Adrenal gland (tissue), 12 donors: ENCODE data around the gene PRKCA. TPM values are rescaled to one million over a fixed set of nuclear protein-coding genes. Genes with fewer than 3 reads are reported as not detected.

Experiments
- DNase-seq, 7 donors: peaks; one replicate each; pipeline ENCODE4 v3.0.0-alpha.2; 2019 to 2020
- H3K27ac ChIP-seq, 5 donors: fragments of 200-600 bp; sonication (generic) in 4 of 5; 1 replicate in 3 of 5; 2 replicates in 2 of 5; pipeline versions ENCODE4 v1.5.1 to v1.8.0; 2016 to 2020; ENCODE audit warnings: mild to moderate bottlenecking in 1 of 5
- H3K27me3 ChIP-seq: fragments of 200-600 bp; 2 replicates; pipeline ENCODE4 v1.8.0; 2021
- H3K36me3 ChIP-seq, 2 donors: fragments of 200-600 bp; replicated peaks in 1 of 2; 1 replicate in 1 of 2; 2 replicates in 1 of 2; pipeline versions ENCODE4 v1.5.1 to v1.8.0; 2018 to 2022
- H3K4me1 ChIP-seq, 2 donors: fragments of 200-600 bp; replicated peaks in 1 of 2; 1 replicate in 1 of 2; 2 replicates in 1 of 2; pipeline versions ENCODE4 v1.5.1 to v1.8.0; 2018 to 2021
- H3K4me3 ChIP-seq, 4 donors: fragments of 200-600 bp; sonication (generic) in 3 of 4; one replicate each; pipeline ENCODE4 v1.5.1; 2016 to 2018
- H3K9me3 ChIP-seq, 3 donors: fragments of 200-600 bp; sonication (generic) in 1 of 3; replicated peaks in 1 of 3; 1 replicate in 2 of 3; 2 replicates in 1 of 3; pipeline versions ENCODE4 v1.5.1 to v1.8.0; 2016 to 2021
- POLR2A ChIP-seq, 2 donors: fragments of 450-650 bp; IDR thresholded peaks; one replicate each; pipeline ENCODE4 v1.6.1; 2017; ENCODE audit warnings: antibody characterized with exemption in 2 of 2, mild to moderate bottlenecking in 2 of 2, moderate library complexity in 1 of 2
- WGBS, 4 donors: extraction: QIAGEN DNeasy Blood & Tissue Kit in 2 of 4; methylation state at CpG; one replicate each; pipeline versions ENCODE4 v1.1.5 to v1.1.7; 2013 to 2017; 5-methylcytosine and 5-hydroxymethylcytosine counted together
- intact Hi-C, 2 donors: fragments of 100-400 bp; cut with DNase I; formaldehyde crosslinking; loops; one replicate each; pipeline versions ENCODE4 v1.14.1 to v1.15.0; 2022 to 2023
- polyA plus RNA-seq, 3 donors: library from polyadenylated mRNA; stranded (reverse); fragments of 200-250 nt in 2 of 3; fragments of 350-450 nt in 1 of 3; fragmentation: Illumina TruSeq in 1 of 3; extraction: RNeasy Lipid Tissue Mini Kit (QIAGEN cat#74804) in 1 of 3; gene quantifications; one replicate each; pipeline ENCODE4 v1.2.3, GENCODE V29; 2013 to 2014
- total RNA-seq, 9 donors: library from RNA; depleted of rRNA in 4 of 9; stranded (reverse); fragments of >200 nt in 4 of 9; fragments of 120-200 nt in 1 of 9; fragmentation: NEBNext Ultra II Directional in 1 of 9; extraction: Animal tissue kit (Norgen Biotek cat#: 25700) in 1 of 9; gene quantifications; one replicate each; pipeline versions ENCODE4 v1.1.0 to v1.2.4, GENCODE V29; 2013 to 2023
- TF ChIP-seq, protein P1 (sequence below), 6 experiments: fragments of 450-650 bp in 4 of 6; fragments of 200-600 bp in 2 of 6; sonication (generic) in 1 of 6; IDR thresholded peaks; 1 replicate in 5 of 6; 2 replicates in 1 of 6; pipeline versions ENCODE4 v1.5.1 to v1.8.0; 2016 to 2021; ENCODE audit warnings: antibody characterized with exemption in 6 of 6, mild to moderate bottlenecking in 2 of 6, moderate library complexity in 1 of 6
- donor health status: healthy with polysubstance abuse.
- donor health status: Bipolar disorder and iron deficiency.
- donor health status: DM: yes; HTN: yes; CAD: no.
- donor health status: DM: no; HTN: no; CAD: no.
- donor health status: DM: no; HTN: no; CAD: no.
- donor health status: DM: yes; HTN: yes; CAD: no.

The PRKCA gene
- total and polyA plus RNA-seq, 12 donors = 15.1 to 202 (median 84.1) TPM

- WGBS, 4 donors = 35 to 48% (median 38%) methylated on average over 5 to 7 of the region's 7 CpGs
- H3K9me3 ChIP-seq = no peaks in the 10 kb centered on the region
- intact Hi-C loops = no loop called here
These were observed 532.1 kb downstream of the PRKCA start for GRCh38 chr17:66834426-66834918.

DNA sequence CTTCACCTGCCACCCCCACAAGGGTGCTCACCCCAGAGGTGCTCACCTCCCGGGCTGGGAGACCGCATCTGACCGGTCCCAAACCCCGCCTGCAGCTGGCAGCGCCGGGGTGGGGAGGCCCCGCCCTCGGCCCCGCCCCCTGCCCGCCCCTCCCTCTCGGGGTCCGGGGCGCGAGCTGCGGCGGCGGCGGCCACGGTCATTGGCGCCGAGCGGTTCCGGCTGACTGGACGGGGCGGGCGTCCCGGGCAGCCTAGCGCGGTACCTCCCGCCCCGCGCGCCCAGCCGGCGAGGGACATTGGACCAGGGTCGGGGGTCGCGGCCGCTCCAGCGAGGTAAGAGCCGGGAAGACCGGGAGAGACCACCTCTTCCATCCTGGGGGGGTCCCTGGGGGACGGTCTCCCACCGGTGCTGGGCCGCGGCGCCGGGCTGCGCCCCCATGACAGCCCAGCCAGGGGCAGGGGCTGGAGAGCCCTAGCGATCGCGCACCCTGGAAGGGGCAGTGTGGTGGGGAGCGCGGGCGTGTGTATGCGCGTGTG lies 532.6 kb downstream of the PRKCA start, which contains the start of gene CACNG5:
Gene CACNG5, plus strand, starts transcription at position 199 of the 536 bp plus-strand sequence. CDS start 42,216 bp downstream, outside the sequence.
- DNase-seq = no peak
- H3K9me3 ChIP-seq = no peaks in the 10 kb centered on the region
- H3K27ac ChIP-seq = no peak within 1 kb of the TSS
- H3K36me3 ChIP-seq = no peaks in the 10 kb centered on the region
- no peaks in the 10 kb centered on the region for H3K4me1 ChIP-seq
- peaks cover 31% of the 10 kb centered on the region for H3K27me3 ChIP-seq
- intact Hi-C loops = no loop called here
- no peak within 1 kb of the TSS for H3K4me3 ChIP-seq
- 0 to 4% (median 3%) methylated on average over 1 to 57 of the region's 57 CpGs for WGBS, 4 donors
- no peak for TF ChIP-seq POLR2A (IDR thresholded peaks at IDR 0.05)
- TF ChIP-seq, protein P1, sequence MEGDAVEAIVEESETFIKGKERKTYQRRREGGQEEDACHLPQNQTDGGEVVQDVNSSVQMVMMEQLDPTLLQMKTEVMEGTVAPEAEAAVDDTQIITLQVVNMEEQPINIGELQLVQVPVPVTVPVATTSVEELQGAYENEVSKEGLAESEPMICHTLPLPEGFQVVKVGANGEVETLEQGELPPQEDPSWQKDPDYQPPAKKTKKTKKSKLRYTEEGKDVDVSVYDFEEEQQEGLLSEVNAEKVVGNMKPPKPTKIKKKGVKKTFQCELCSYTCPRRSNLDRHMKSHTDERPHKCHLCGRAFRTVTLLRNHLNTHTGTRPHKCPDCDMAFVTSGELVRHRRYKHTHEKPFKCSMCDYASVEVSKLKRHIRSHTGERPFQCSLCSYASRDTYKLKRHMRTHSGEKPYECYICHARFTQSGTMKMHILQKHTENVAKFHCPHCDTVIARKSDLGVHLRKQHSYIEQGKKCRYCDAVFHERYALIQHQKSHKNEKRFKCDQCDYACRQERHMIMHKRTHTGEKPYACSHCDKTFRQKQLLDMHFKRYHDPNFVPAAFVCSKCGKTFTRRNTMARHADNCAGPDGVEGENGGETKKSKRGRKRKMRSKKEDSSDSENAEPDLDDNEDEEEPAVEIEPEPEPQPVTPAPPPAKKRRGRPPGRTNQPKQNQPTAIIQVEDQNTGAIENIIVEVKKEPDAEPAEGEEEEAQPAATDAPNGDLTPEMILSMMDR (IDR thresholded peaks at IDR 0.05) = no peak

More at GRCh38 chr17:66834426-66834918, 532.1 kb downstream of the PRKCA start:
- no peak for TF ChIP-seq POLR2A (IDR thresholded peaks at IDR 0.05)
- TF ChIP-seq, protein P1 (IDR thresholded peaks at IDR 0.05) = no peak
- no peaks in the 10 kb centered on the region for H3K4me1 ChIP-seq
- DNase-seq = no peak
- H3K27ac ChIP-seq = no peak overlapping the region
- peaks cover 31% of the 10 kb centered on the region for H3K27me3 ChIP-seq
- H3K36me3 ChIP-seq = no peaks in the 10 kb centered on the region
- H3K4me3 ChIP-seq = no peak overlapping the region

DNA sequence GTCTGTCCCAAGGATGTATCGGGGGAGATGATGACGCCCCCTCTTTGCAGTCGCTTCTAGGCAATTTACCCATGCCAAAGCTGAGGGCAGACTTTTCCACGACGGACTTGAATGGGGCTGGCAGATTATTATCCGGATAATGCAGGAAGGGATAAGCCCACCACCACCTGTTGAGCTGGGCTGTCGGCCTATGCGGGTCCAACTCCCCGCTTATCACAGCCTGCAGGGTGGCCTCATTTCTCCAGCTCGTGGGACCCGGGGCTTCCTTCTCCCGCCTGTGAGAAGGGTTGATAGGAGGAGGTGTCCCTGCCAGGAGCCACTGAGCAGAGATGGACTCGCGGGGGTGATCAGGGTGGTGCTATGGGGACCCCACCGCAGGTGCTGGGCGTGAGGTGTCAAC lies 533.1 kb downstream of the PRKCA start:
- 44 to 77% (median 56%) methylated on average over 4 to 16 of the region's 16 CpGs for WGBS, 4 donors
- TF ChIP-seq POLR2A (IDR thresholded peaks at IDR 0.05) = no peak
- TF ChIP-seq, protein P1 (IDR thresholded peaks at IDR 0.05) = no peak
- no peak for DNase-seq
- intact Hi-C loops = no loop called here
- no peaks in the 10 kb centered on the region for H3K9me3 ChIP-seq
- H3K36me3 ChIP-seq = no peaks in the 10 kb centered on the region
- no peak overlapping the region for H3K27ac ChIP-seq
- H3K27me3 ChIP-seq = peaks cover 31% of the 10 kb centered on the region
- H3K4me3 ChIP-seq = no peak overlapping the region
- no peaks in the 10 kb centered on the region for H3K4me1 ChIP-seq

- intact Hi-C loops = no loop called here
- Histone ChIP-seq H3K36me3 (no peaks in the 10 kb centered on the region), H3K27me3 (peaks cover 31% of the 10 kb centered on the region), H3K4me1 (no peaks in the 10 kb centered on the region), H3K27ac (no peak overlapping the region), H3K9me3 (no peaks in the 10 kb centered on the region), H3K4me3 (no peak overlapping the region)
- DNase-seq = no peak
- 76 to 85% (median 81%) methylated on average over 6 to 11 of the region's 11 CpGs for WGBS, 4 donors
- TF ChIP-seq POLR2A (IDR thresholded peaks at IDR 0.05) = no peak
- TF ChIP-seq, protein P1 (IDR thresholded peaks at IDR 0.05) = no peak
These were observed 533.9 kb downstream of the PRKCA start for GRCh38 chr17:66836063-66837005.
